IPS-18a (cell line): ENCODE measurements around the gene HEPACAM.

Experiments used
- H3K27ac ChIP-seq: one replicate; pipeline ENCODE4 v1.5.1; 2013; ENCODE audit warnings: low read length
- H3K27me3 ChIP-seq: one replicate; pipeline ENCODE4 v1.6.1; 2013; ENCODE audit warnings: mild to moderate bottlenecking, low read length; ENCODE audit not compliant: control insufficient read depth, insufficient read depth
- H3K36me3 ChIP-seq: one replicate; pipeline ENCODE4 v1.6.1; 2013; ENCODE audit warnings: low read depth, low read length; ENCODE audit not compliant: control insufficient read depth
- H3K4me1 ChIP-seq: one replicate; pipeline ENCODE4 v1.6.1; 2013; ENCODE audit warnings: low read depth, low read length; ENCODE audit not compliant: control insufficient read depth
- H3K4me3 ChIP-seq: one replicate; pipeline ENCODE4 v1.5.1; 2013; ENCODE audit warnings: low read length
- H3K9ac ChIP-seq: one replicate; pipeline ENCODE4 v1.6.1; 2013; ENCODE audit warnings: mild to moderate bottlenecking, low read length, moderate library complexity
- H3K9me3 ChIP-seq: one replicate; pipeline ENCODE4 v1.6.1; 2013; ENCODE audit warnings: low read depth, low read length; ENCODE audit not compliant: control insufficient read depth

The HEPACAM gene

DNA sequence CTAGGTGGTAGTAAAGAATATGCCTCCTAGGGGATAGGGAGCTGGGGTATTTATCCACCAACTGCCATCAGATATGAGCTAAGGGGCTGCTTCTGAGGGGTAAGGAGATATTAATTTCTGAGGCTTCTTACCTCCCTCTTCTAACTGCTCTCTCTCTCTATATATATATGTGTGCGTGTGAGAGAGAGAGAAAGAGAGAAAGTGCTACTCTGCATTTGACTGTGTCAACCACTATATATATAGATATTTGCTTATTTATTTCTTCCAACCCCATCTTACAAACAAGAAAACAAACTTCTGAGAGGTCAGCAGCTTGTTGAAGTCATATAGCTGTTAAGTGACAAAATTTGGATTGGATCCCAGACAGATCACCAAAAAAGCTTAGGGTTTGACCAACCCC, 5.9 kb upstream of the HEPACAM start:
- Histone ChIP-seq H3K9ac (no peak overlapping the region), H3K4me1 (no peaks in the 10 kb centered on the region), H3K27me3 (peaks cover 8% of the 10 kb centered on the region), H3K36me3 (no peaks in the 10 kb centered on the region), H3K9me3 (no peaks in the 10 kb centered on the region), H3K27ac (no peak overlapping the region), H3K4me3 (no peak overlapping the region)

DNA sequence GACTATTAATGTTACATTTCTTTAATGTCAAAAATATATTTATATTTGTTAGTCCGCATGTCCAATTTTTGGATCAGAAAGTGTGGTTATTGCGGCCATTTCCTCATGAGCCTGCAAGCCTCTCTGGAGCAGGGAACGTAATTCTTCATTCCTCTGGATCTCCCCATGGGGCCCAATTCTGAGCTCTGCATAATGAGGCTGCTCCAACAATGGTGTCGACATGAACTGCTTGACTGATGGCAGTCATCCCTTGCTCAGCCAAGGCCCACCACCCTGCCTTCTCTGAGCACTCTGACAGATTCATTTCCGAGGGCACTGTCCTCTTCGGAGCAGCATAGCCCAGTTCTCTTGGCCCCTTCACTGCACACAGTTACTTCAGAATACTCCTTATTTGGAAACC, 3.1 kb upstream of the HEPACAM start:
- Histone ChIP-seq H3K4me1 (no peaks in the 10 kb centered on the region), H3K27ac (no peak overlapping the region), H3K36me3 (no peaks in the 10 kb centered on the region), H3K9me3 (no peaks in the 10 kb centered on the region), H3K4me3 (no peak overlapping the region), H3K27me3 (peaks cover 16% of the 10 kb centered on the region), H3K9ac (no peak overlapping the region)

DNA sequence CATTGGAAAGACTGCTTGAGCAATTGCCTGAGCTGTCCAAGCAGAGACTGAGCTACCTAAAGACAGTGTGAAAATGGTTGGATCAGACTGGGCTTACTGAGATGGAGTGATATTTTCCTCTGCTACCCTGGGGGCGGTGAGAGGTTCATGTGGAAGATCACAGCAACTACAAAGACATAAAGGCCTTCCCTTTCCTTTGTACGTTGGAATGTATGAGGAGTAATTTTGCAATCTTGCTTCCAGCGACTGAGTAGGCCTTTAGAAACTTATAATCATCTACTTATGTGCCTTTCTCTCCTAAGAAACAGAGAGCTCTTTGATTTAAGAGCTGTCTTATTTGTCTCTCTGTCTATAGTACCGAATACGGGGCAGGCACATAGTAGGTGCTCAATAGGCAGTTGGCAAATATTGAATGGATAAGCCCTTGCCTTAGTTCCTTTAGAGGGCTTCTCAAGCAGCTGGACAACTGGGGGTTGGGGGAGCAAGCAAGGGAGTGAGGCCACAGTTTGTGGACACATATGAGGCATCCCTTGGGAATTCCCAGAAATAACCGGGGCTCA, 2.4 kb upstream of the HEPACAM start:
- H3K9ac ChIP-seq = no peak overlapping the region
- H3K4me3 ChIP-seq = no peak overlapping the region
- H3K36me3 ChIP-seq = no peaks in the 10 kb centered on the region
- no peak overlapping the region for H3K27ac ChIP-seq
- H3K27me3 ChIP-seq = peaks cover 16% of the 10 kb centered on the region
- no peaks in the 10 kb centered on the region for H3K9me3 ChIP-seq
- H3K4me1 ChIP-seq = no peaks in the 10 kb centered on the region

DNA sequence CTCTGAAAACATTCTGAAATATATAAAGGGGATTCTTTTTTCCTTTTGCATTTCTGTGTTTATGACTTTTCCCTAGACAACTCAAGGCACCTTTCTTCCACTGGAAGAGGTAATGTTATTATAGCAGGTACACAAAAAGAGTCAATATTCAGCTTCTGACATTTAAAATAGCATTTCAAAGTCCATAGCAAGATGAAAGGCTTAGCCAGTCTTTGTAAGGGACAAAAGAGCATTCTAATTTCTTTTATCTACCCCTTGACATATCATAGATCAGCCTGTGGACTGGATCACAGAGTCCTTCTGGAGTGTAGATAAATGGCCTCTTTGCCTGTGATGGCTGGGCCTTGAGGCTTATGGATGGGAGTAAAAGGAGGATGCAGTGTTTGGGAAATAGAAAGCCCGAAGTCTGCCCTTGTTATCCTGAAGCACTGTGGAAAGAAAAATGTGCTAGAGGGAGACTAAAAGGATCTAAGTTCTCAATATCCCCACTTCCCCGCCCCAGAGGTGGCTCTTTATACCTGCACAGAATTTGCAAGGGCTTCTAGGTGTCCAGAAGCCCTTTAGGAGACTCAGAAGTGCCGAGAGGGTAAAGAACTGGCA, 1.6 kb upstream of the HEPACAM start:
- no peaks in the 10 kb centered on the region for H3K4me1 ChIP-seq
- no peak overlapping the region for H3K4me3 ChIP-seq
- no peaks in the 10 kb centered on the region for H3K36me3 ChIP-seq
- peaks cover 16% of the 10 kb centered on the region for H3K27me3 ChIP-seq
- H3K9ac ChIP-seq = no peak overlapping the region
- no peak overlapping the region for H3K27ac ChIP-seq
- no peaks in the 10 kb centered on the region for H3K9me3 ChIP-seq

DNA sequence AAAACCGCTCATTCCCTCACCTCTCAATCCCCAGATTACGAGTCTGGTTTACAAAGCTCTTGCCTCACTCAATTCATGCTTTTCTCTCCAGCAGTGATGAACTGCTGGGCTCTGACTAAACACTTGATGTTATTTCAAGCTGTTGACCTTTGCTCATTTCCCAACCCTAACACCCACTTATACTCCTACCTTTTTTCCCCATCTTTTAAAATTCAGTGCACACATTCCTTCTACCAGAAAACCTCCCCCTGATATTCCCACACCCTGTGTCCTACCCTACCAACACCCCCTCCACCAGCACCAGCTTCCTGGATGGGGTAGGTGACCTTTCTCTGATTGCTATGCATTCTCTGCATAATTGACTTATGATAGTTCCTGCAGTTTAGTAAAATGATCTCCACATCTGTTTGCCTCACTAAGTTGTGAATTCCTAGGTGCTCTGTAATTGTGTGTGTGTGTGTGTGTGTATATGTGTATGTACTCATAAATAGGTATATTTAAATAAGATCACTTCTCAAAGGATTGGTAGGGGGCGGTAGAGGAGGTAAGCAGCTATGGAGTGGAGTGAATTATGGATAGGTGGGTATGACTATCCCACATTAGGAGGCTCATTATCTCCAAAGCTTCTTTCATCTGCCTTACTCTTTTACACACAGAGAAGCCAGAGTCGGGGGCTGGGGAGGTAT, 842 bp downstream of the HEPACAM start:
- Histone ChIP-seq H3K36me3 (no peaks in the 10 kb centered on the region), H3K27me3 (peaks cover 16% of the 10 kb centered on the region), H3K4me3 (no peak overlapping the region), H3K9me3 (no peaks in the 10 kb centered on the region), H3K27ac (no peak overlapping the region), H3K4me1 (no peaks in the 10 kb centered on the region), H3K9ac (no peak overlapping the region)

DNA sequence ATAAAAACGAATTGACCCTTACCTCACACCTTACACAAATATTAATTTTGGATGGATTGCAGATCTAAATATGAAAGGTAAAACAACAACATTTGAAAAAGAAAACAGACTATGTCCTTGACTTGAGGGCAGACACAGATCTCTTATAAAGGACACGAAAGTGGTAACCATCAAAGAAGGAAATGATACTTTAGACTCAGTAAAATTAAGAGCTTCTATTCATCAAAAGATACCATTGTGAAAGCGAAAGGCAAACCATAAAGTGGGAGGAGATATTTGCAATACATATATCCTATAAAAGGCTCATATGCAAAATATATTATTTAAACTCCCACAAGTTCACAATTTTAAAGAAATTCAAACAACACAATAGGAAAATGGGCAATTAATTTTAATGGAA, 5.0 kb downstream of the HEPACAM start:
- no peak overlapping the region for H3K4me3 ChIP-seq
- H3K9me3 ChIP-seq = no peaks in the 10 kb centered on the region
- H3K27ac ChIP-seq = no peak overlapping the region
- H3K27me3 ChIP-seq = no peaks in the 10 kb centered on the region
- no peak overlapping the region for H3K9ac ChIP-seq
- no peaks in the 10 kb centered on the region for H3K36me3 ChIP-seq
- H3K4me1 ChIP-seq = no peaks in the 10 kb centered on the region

DNA sequence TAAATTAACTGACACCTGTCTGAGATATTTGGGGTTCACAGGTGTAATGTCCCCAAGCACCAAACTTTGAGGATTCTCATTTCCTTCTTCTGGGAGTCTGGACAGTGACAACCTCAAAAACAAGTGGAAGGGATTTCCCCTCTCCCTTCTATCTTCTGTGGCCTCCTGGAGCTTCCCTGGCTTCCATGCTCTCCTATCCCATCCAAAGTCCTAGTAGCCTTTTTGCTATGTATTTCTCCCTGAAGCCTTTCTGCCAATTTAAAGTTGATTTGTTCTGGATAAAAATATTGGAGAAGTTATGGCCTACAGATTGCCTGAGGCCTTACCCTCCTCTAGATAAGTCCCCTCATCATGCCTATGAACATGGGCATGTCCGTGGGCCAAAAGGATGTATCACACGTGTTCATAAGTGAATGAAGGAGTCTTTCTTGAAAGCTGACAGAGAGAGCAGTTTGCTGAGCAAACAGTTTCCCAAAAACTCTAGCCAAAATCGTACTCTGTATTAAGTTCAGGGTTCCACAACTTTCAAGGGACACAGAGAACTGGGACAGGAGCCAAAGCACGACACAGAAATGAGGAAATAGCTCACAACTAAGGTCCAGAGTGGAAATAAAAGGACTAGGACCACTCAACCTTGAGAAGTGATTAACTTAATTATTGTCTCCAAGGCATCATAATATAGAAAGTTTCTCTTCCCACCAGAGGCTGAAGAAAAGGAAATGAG, 6.7 kb downstream of the HEPACAM start:
- no peaks in the 10 kb centered on the region for H3K9me3 ChIP-seq

DNA sequence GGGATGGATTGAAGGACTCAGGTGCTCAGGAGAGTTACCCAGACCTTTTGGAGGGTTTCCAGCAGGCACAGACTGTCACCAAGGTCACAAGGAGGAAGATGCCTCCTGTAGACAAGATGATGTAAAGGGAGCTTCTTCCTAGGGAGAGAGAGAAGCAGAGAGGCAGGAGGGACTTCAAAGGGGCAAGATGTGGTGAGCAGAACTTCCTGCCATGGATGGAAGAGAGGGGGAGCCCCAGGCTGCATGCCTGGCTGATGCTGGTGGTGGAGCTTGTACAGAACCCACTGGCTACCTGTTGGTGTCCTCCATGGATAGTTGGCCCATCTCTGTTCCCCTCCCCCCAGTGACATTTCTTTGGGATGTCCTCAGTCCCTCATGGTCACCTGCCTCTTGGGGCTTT, 12.6 kb downstream of the HEPACAM start:
- Histone ChIP-seq H3K9ac (no peak overlapping the region), H3K9me3 (no peaks in the 10 kb centered on the region), H3K27me3 (peaks cover 59% of the 10 kb centered on the region), H3K36me3 (no peaks in the 10 kb centered on the region), H3K27ac (no peak overlapping the region), H3K4me3 (no peak overlapping the region), H3K4me1 (no peaks in the 10 kb centered on the region)

More for the DNA sequence above, 6.7 kb downstream of the HEPACAM start:
- H3K4me3 ChIP-seq = no peak overlapping the region
- no peak overlapping the region for H3K9ac ChIP-seq
- peaks cover under 1% of the 10 kb centered on the region for H3K27me3 ChIP-seq
- H3K27ac ChIP-seq = no peak overlapping the region
- no peaks in the 10 kb centered on the region for H3K4me1 ChIP-seq
- H3K36me3 ChIP-seq = no peaks in the 10 kb centered on the region

DNA sequence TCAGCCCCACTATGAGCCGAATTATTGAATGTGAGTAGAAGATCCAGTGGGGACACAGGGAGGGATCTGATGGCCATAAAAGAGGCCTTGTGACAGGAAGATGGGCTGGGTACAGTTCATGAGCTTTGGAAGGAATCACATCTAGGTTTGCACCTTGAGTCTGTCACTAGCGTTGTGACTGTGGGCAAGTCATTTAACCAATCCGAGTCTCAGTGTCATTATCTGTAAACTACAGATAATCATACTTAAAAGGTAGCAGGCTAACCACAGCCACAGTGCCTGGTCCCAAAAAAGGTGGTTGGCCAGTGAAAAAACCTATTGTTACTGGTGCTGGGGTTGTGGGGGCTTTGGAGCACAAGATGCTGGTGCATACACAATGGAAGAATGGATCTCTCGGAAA, 13.0 kb downstream of the HEPACAM start:
- H3K27ac ChIP-seq = no peak overlapping the region
- H3K27me3 ChIP-seq = peaks cover 60% of the 10 kb centered on the region
- no peaks in the 10 kb centered on the region for H3K9me3 ChIP-seq
- H3K4me1 ChIP-seq = no peaks in the 10 kb centered on the region
- H3K9ac ChIP-seq = no peak overlapping the region
- no peak overlapping the region for H3K4me3 ChIP-seq
- H3K36me3 ChIP-seq = no peaks in the 10 kb centered on the region

DNA sequence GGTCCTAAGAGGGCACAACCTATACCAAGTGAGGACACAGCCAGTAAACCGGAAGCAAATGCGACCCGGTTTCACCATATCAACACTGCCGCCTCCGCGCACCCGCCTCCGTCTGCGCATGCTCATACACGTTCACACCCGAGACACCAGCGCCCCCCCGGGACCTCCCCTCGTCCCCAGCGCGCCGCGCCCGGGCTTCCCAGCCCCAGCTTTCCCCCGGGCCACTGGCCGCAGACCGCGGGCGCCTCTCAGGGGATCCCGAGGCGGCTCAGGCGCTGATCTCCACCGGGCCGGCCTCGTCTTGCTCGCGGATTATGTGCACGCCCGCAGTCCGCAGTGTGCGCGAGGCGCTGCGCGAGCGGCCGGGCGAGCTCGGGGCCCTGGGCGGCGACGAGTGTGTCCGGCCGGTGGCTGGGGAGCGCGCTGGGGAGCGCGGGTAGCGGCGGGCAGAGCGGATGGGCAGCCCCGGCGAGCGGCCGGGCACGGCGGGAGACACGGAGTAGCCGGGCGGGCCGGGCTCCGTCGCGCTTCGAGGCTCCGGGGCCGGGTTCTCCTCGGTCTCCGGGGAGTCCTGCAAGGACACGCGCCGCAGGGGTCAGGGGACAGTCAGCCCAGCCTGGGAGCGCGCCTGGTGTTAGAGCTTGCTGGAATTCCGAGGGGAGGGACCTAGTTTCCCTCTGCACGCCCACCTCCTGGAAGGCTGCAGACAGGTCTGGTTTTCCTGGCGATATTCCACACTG, 14.8 kb downstream of the HEPACAM start:
- Histone ChIP-seq H3K27me3 (peaks cover 60% of the 10 kb centered on the region), H3K9me3 (no peaks in the 10 kb centered on the region), H3K4me1 (no peaks in the 10 kb centered on the region), H3K36me3 (no peaks in the 10 kb centered on the region), H3K27ac (no peak overlapping the region), H3K4me3 (peak overlapping the region; percentile 53), H3K9ac (no peak overlapping the region)

DNA sequence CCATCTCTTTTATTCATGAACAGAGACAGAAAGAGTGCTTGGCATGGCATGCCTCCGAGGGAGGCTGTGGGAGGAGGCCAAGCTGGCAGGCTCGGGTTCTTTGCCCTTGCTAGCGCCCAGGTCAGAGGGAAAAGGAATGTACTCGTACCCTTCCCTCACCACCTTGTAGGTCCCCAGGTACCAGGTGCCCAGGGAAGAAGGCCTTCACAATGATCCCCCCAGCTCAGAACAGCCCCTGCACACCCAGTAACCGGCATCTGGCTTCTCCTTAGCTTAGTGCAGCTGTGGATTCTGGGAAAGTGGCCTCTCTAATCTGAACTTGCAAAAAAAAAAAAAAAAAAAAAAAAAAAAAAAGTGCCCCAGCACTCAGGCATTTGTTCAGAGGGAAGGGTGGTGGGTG, 15.5 kb downstream of the HEPACAM start:
- Histone ChIP-seq H3K36me3 (no peaks in the 10 kb centered on the region), H3K27me3 (peaks cover 60% of the 10 kb centered on the region), H3K4me1 (no peaks in the 10 kb centered on the region), H3K27ac (no peak overlapping the region), H3K9me3 (no peaks in the 10 kb centered on the region), H3K9ac (no peak overlapping the region), H3K4me3 (peak overlapping the region; percentile 53)
